H1 (cell line): Measurements from ENCODE around the gene COMMD2. TPM values are rescaled to one million over a fixed set of nuclear protein-coding genes. Genes with fewer than 3 reads are reported as not detected.

ENCODE experiments used
- CTCF ChIA-PET: fragments of 300-600 bp; sonication (Branson Sonifier 250); formaldehyde crosslinking; loops from one replicate; lab custom pipeline; 2021; ENCODE audit not compliant: partially characterized antibody; lab: Charles Lee
- POLR2A ChIA-PET: fragments of 300-600 bp; sonication (Branson Sonifier 250); formaldehyde crosslinking; loops from one replicate; lab custom pipeline; 2021; ENCODE audit warnings: inconsistent platforms; ENCODE audit not compliant: partially characterized antibody; lab: Charles Lee
- DNase-seq, 2 experiments: peaks; one replicate each; pipeline versions ENCODE4 v3.0.0 to v3.0.0-alpha.2; 2010 to 2022; ENCODE audit warnings: low spot score in 2 of 2, low read depth in 1 of 2, mixed read lengths in 1 of 2
- FAIRE-seq: peaks from 2 replicates; lab custom pipeline; 2011; peaks lifted over from hg19 to GRCh38; lab: Jason Lieb, UNC
- H2AFZ ChIP-seq: 2 replicates; pipeline ENCODE4 v1.8.1; 2012; ENCODE audit warnings: low read length, inconsistent platforms
- H2AK5ac ChIP-seq: 2 replicates; pipeline ENCODE4 v1.6.1; 2013; ENCODE audit warnings: low read depth, low read length
- H2BK120ac ChIP-seq: replicated peaks from 2 replicates; pipeline ENCODE3; 2013; ENCODE audit warnings: low read depth, low read length, inconsistent platforms
- H2BK12ac ChIP-seq: 2 replicates; pipeline ENCODE4 v1.6.1; 2013; ENCODE audit warnings: low read depth, low read length
- H2BK15ac ChIP-seq: 2 replicates; pipeline ENCODE4 v1.6.1; 2013; ENCODE audit warnings: low read length
- H2BK20ac ChIP-seq: 2 replicates; pipeline ENCODE4 v1.6.1; 2013; ENCODE audit warnings: low read length
- H2BK5ac ChIP-seq: 2 replicates; pipeline ENCODE4 v1.6.1; 2013; ENCODE audit warnings: low read depth, low read length
- H3K14ac ChIP-seq: 2 replicates; pipeline ENCODE4 v1.6.1; 2013; ENCODE audit warnings: inconsistent platforms; ENCODE audit not compliant: insufficient read length
- H3K18ac ChIP-seq: 2 replicates; pipeline ENCODE4 v1.6.1; 2013; ENCODE audit warnings: low read length; ENCODE audit errors: extremely low read depth
- H3K23ac ChIP-seq: 2 replicates; pipeline ENCODE4 v1.6.1; 2013; ENCODE audit warnings: inconsistent platforms; ENCODE audit not compliant: insufficient read length
- H3K23me2 ChIP-seq: 2 replicates; pipeline ENCODE4 v1.6.1; 2013; ENCODE audit warnings: low read depth, low read length
- H3K27ac ChIP-seq: 2 replicates; pipeline ENCODE4 v1.6.1; 2011; ENCODE audit warnings: low read depth, low read length, inconsistent platforms
- H3K27me3 ChIP-seq, 4 experiments: replicated peaks in 1 of 4; 1 replicate in 1 of 4; 2 replicates in 3 of 4; pipeline versions ENCODE4 v1.6.1 to v1.8.1; 2011 to 2013; ENCODE audit warnings: low read length in 3 of 4, mild to moderate bottlenecking in 3 of 4, inconsistent platforms in 2 of 4, mixed read lengths in 2 of 4, moderate library complexity in 1 of 4; ENCODE audit not compliant: control insufficient read depth in 3 of 4, insufficient read depth in 3 of 4; ENCODE audit errors: extremely low read depth in 1 of 4
- H3K36me3 ChIP-seq, 4 experiments: 2 replicates each; pipeline versions ENCODE4 v1.6.1 to v1.8.1; 2011 to 2013; ENCODE audit warnings: mild to moderate bottlenecking in 4 of 4, low read length in 3 of 4, moderate library complexity in 2 of 4, control low read depth in 1 of 4, inconsistent platforms in 1 of 4; ENCODE audit not compliant: insufficient read depth in 4 of 4, control insufficient read depth in 2 of 4
- H3K4ac ChIP-seq: replicated peaks from 2 replicates; pipeline ENCODE3; 2013; ENCODE audit warnings: low read length, low read depth, mixed read lengths, inconsistent platforms; ENCODE audit not compliant: insufficient read length
- H3K4me1 ChIP-seq, 4 experiments: replicated peaks in 1 of 4; 1 replicate in 1 of 4; 2 replicates in 3 of 4; pipeline versions ENCODE4 v1.6.1 to v1.8.1; 2011 to 2013; ENCODE audit warnings: low read length in 3 of 4, inconsistent platforms in 2 of 4, mixed read lengths in 1 of 4; ENCODE audit not compliant: insufficient read depth in 4 of 4, control insufficient read depth in 3 of 4
- H3K4me2 ChIP-seq, 2 experiments: 2 replicates each; pipeline versions ENCODE4 v1.6.1 to v1.8.1; 2011 to 2013; ENCODE audit warnings: low read depth in 2 of 2, low read length in 2 of 2, control low read depth in 1 of 2, inconsistent platforms in 1 of 2, mild to moderate bottlenecking in 1 of 2; ENCODE audit not compliant: insufficient read depth in 1 of 2
- H3K4me3 ChIP-seq, 4 experiments: fragments of 200-600, 300-600 bp in 1 of 4; sonication (generic), shearing (Covaris generic), sonication (Bioruptor Twin) in 1 of 4; 2 replicates each; pipeline versions ENCODE4 v1.5.1 to v1.8.1; 2011 to 2016; ENCODE audit warnings: low read length in 4 of 4, low read depth in 3 of 4, control low read depth in 2 of 4, inconsistent platforms in 2 of 4, mild to moderate bottlenecking in 2 of 4, mixed read lengths in 1 of 4, moderate library complexity in 1 of 4; ENCODE audit not compliant: insufficient read depth in 2 of 4; ENCODE audit errors: extremely low read depth in 1 of 4
- H3K56ac ChIP-seq: replicated peaks from 2 replicates; pipeline ENCODE3; 2013; ENCODE audit warnings: low read depth, mild to moderate bottlenecking, mixed read lengths, low read length, inconsistent platforms; ENCODE audit not compliant: insufficient read length
- H3K79me1 ChIP-seq: 2 replicates; pipeline ENCODE4 v1.6.1; 2013; ENCODE audit warnings: low read depth, low read length, control low read depth
- H3K79me2 ChIP-seq, 2 experiments: 2 replicates each; pipeline versions ENCODE4 v1.6.1 to v1.8.1; 2012 to 2013; ENCODE audit warnings: low read length in 2 of 2, mild to moderate bottlenecking in 2 of 2, inconsistent platforms in 1 of 2; ENCODE audit not compliant: insufficient read depth in 2 of 2, control insufficient read depth in 1 of 2
- H3K9ac ChIP-seq, 4 experiments: replicated peaks in 1 of 4; 1 replicate in 1 of 4; 2 replicates in 3 of 4; pipeline versions ENCODE4 v1.6.1 to v1.8.1; 2011 to 2013; ENCODE audit warnings: low read depth in 3 of 4, low read length in 3 of 4, control low read depth in 2 of 4, mild to moderate bottlenecking in 2 of 4, moderate library complexity in 2 of 4, inconsistent platforms in 1 of 4; ENCODE audit errors: extremely low read depth in 1 of 4
- H3K9me3 ChIP-seq, 2 experiments: 2 replicates each; pipeline versions ENCODE4 v1.6.1 to v1.8.1; 2012 to 2013; ENCODE audit warnings: mild to moderate bottlenecking in 2 of 2, moderate library complexity in 2 of 2, control low read depth in 1 of 2, inconsistent platforms in 1 of 2, low read depth in 1 of 2, low read length in 1 of 2, mixed read lengths in 1 of 2; ENCODE audit not compliant: insufficient read depth in 2 of 2
- H4K20me1 ChIP-seq, 2 experiments: replicated peaks in 1 of 2; 2 replicates each; pipeline versions ENCODE3 to v1.8.1; 2011 to 2013; ENCODE audit warnings: inconsistent platforms in 2 of 2, low read length in 2 of 2, mild to moderate bottlenecking in 1 of 2; ENCODE audit not compliant: insufficient read depth in 2 of 2, control insufficient read depth in 1 of 2
- H4K5ac ChIP-seq: 2 replicates; pipeline ENCODE4 v1.6.1; 2013; ENCODE audit warnings: low read length, low read depth, mixed read lengths, inconsistent platforms; ENCODE audit not compliant: insufficient read length
- H4K8ac ChIP-seq: 2 replicates; pipeline ENCODE4 v1.8.0; 2013; ENCODE audit warnings: mild to moderate bottlenecking, moderate library complexity, low read length, inconsistent platforms; ENCODE audit not compliant: insufficient read depth; ENCODE audit errors: extremely low read depth
- H4K91ac ChIP-seq: replicated peaks from 2 replicates; pipeline ENCODE3; 2013; ENCODE audit warnings: low read length, mixed read lengths, inconsistent platforms; ENCODE audit not compliant: insufficient read length
- EP300 ChIP-seq, 2 experiments: IDR thresholded peaks; 1 replicate in 1 of 2; 2 replicates in 1 of 2; pipeline ENCODE4 v1.6.1; 2011 to 2012; ENCODE audit warnings: low read depth in 2 of 2, low read length in 2 of 2, mild to moderate bottlenecking in 2 of 2, borderline replicate concordance in 1 of 2, inconsistent platforms in 1 of 2, moderate library complexity in 1 of 2
- MAFK ChIP-seq: IDR thresholded peaks from 2 replicates; pipeline ENCODE4 v1.6.1; 2012; ENCODE audit warnings: low read depth, mild to moderate bottlenecking, improper control_type of control experiment, low read length
- POU5F1 ChIP-seq: IDR thresholded peaks from 2 replicates; pipeline ENCODE4 v1.6.1; 2011; ENCODE audit warnings: low read depth, mild to moderate bottlenecking, low read length, moderate library complexity
- RNF2 ChIP-seq: fragments of 200-900, 300-1000 bp; sonication (generic); IDR thresholded peaks from 2 replicates; pipeline ENCODE4 v1.7.1; 2016; ENCODE audit warnings: borderline replicate concordance, low read depth, mild to moderate bottlenecking, antibody characterized with exemption, low read length; ENCODE audit not compliant: poor library complexity, severe bottlenecking; ENCODE audit errors: missing control alignments
- WGBS, 2 experiments: shearing (Covaris generic) in 1 of 2; methylation state at CpG; one replicate each; pipeline versions ENCODE4 v1.1.6 to v1.1.7; 2013 to 2015; ENCODE audit warnings: low lambda C conversion rate in 2 of 2, mixed read lengths in 2 of 2, inconsistent platforms in 1 of 2, low coverage in 1 of 2, missing lambda C conversion rate in 1 of 2; ENCODE audit not compliant: insufficient replicate concordance in 2 of 2, insufficient coverage in 1 of 2, insufficient read length in 1 of 2; ENCODE audit errors: extremely low coverage in 1 of 2, missing lambda C conversion rate in 1 of 2; 5-methylcytosine and 5-hydroxymethylcytosine counted together
- polyA plus RNA-seq, 7 experiments: library from polyadenylated mRNA; depleted of rRNA in 3 of 7; stranded (reverse) in 5 of 7; unstranded in 2 of 7; fragments of >200 nt in 5 of 7; fragments of 200-250 nt in 2 of 7; gene quantifications; 1 replicate in 5 of 7; 2 replicates in 1 of 7; 4 replicates in 1 of 7; pipeline versions ENCODE4 v1.2.1 to v1.2.3, GENCODE V29; 2011 to 2013; ENCODE audit warnings: missing spikeins in 2 of 7, mixed read lengths in 2 of 7
- total RNA-seq: library from RNA; stranded (reverse); fragmentation: NEBNext Ultra II Directional; extraction: Animal tissue kit (Norgen Biotek cat#: 25700); gene quantifications from 2 replicates; pipeline ENCODE4 v1.2.1, GENCODE V29; 2021

The COMMD2 gene
- total and polyA plus RNA-seq, 2 of the 8 experiments (the other 6 are each of a cell fraction or from before 2014, with no cell fraction given), result 20.2 to 57.2 TPM

- Histone ChIP-seq H2BK12ac (no peak overlapping the region), H3K18ac (no peak overlapping the region), H3K23ac (no peak overlapping the region), H3K4me1 (no peaks in the 10 kb centered on the region), H2AFZ (no peak overlapping the region), H3K79me1 (no peaks in the 10 kb centered on the region), H3K9ac (no peak overlapping the region), H3K27me3 (no peaks in the 10 kb centered on the region), H3K23me2 (no peaks in the 10 kb centered on the region; the same call in 1 of the 2 replicates), H3K4ac (no peak overlapping the region), H3K4me2 (no peak overlapping the region), H3K14ac (no peak overlapping the region), H4K91ac (no peak overlapping the region), H4K5ac (no peak overlapping the region), H2BK5ac (no peak overlapping the region), H3K36me3 (no peaks in the 10 kb centered on the region), H4K8ac (no peak overlapping the region), H3K27ac (no peak overlapping the region), H2AK5ac (no peak overlapping the region), H3K56ac (no peak overlapping the region), H3K79me2 (no peaks in the 10 kb centered on the region), H2BK15ac (no peak overlapping the region), H2BK120ac (no peak overlapping the region), H4K20me1 (no peaks in the 10 kb centered on the region), H2BK20ac (no peak overlapping the region), H3K9me3 (no peaks in the 10 kb centered on the region), H3K4me3 (no peak overlapping the region)
- WGBS, 2 experiments, result 76% methylated on average over 1 of the region's 1 CpG; no CpG with 5 or more reads in 1 of the 2 experiments
- TF ChIP-seq POU5F1 (no peak), EP300 (IDR thresholded peaks at IDR 0.05; ENCODE audit: borderline replicate concordance in 1 of 2, low read depth in 2 of 2, low read length in 2 of 2) (no peak), RNF2 (no peak), MAFK (no peak)
- ChIA-PET POLR2A (no interaction called here), CTCF (interaction anchor here (1.0 to 3.1 kb wide), 6 partner anchors 26 to 307 kb away, joined by 3 to 14 read pairs (median 4); no protein-coding TSS in a partner anchor)
- no peak for DNase-seq
- FAIRE-seq, result no peak
These were observed 48.9 kb upstream of the COMMD2 start for GRCh38 chr3:149801195-149801594.
